Lower lobe of right lung (tissue), 2 donors: ENCODE results near the gene DPM3. TPM values are rescaled to one million over a fixed set of nuclear protein-coding genes. Genes with fewer than 3 reads are reported as not detected.

ENCODE experiments used
- ATAC-seq, 2 donors: fragments of 200-7000 bp; cut with Tn5 transposase; one replicate each; pipeline ENCODE4 v1.9.1; 2020 to 2022; ENCODE audit warnings: mild to moderate bottlenecking in 2 of 2, moderate library complexity in 2 of 2
- DNase-seq: peaks from one replicate; pipeline ENCODE4 v3.0.0-alpha.2; 2020
- H3K27ac ChIP-seq: fragments of 200-600 bp; one replicate; pipeline ENCODE4 v1.8.0; 2022
- H3K27me3 ChIP-seq: fragments of 200-600 bp; one replicate; pipeline ENCODE4 v1.8.0; 2022; ENCODE audit warnings: low read depth
- H3K36me3 ChIP-seq: fragments of 200-600 bp; one replicate; pipeline ENCODE4 v1.8.0; 2022; ENCODE audit warnings: mild to moderate bottlenecking
- H3K4me1 ChIP-seq: fragments of 200-600 bp; one replicate; pipeline ENCODE4 v1.8.0; 2022
- H3K4me3 ChIP-seq: fragments of 200-600 bp; one replicate; pipeline ENCODE4 v1.8.0; 2022; ENCODE audit warnings: mild to moderate bottlenecking
- H3K9me3 ChIP-seq: fragments of 200-600 bp; one replicate; pipeline ENCODE4 v1.8.0; 2022
- intact Hi-C: fragments of 100-400 bp; cut with DNase I; formaldehyde crosslinking; loops from one replicate; pipeline ENCODE4 v1.11.0; 2022
- total RNA-seq: library from RNA; stranded (reverse); fragmentation: NEBNext Ultra II Directional; extraction: Animal tissue kit (Norgen Biotek cat#: 25700); gene quantifications from one replicate; pipeline ENCODE4 v1.2.1, GENCODE V29; 2021
- TF ChIP-seq, protein P1 (sequence below): fragments of 200-600 bp; IDR thresholded peaks from one replicate; pipeline ENCODE4 v1.8.0; 2022; ENCODE audit warnings: antibody characterized with exemption, mild to moderate bottlenecking
- donor health status: DM: no; HTN: yes; CAD: no; lungs with severe emphysema.

The DPM3 gene
- total RNA-seq, 1 donor from 2014 or later: 62.3 TPM

- intact Hi-C loops: no loop called here
- Histone ChIP-seq H3K36me3 (no peaks in the 10 kb centered on the region), H3K4me1 (no peaks in the 10 kb centered on the region), H3K27me3 (no peaks in the 10 kb centered on the region), H3K4me3 (no peak overlapping the region), H3K27ac (no peak overlapping the region), H3K9me3 (no peaks in the 10 kb centered on the region)
- no peak for ATAC-seq
- TF ChIP-seq, protein P1, sequence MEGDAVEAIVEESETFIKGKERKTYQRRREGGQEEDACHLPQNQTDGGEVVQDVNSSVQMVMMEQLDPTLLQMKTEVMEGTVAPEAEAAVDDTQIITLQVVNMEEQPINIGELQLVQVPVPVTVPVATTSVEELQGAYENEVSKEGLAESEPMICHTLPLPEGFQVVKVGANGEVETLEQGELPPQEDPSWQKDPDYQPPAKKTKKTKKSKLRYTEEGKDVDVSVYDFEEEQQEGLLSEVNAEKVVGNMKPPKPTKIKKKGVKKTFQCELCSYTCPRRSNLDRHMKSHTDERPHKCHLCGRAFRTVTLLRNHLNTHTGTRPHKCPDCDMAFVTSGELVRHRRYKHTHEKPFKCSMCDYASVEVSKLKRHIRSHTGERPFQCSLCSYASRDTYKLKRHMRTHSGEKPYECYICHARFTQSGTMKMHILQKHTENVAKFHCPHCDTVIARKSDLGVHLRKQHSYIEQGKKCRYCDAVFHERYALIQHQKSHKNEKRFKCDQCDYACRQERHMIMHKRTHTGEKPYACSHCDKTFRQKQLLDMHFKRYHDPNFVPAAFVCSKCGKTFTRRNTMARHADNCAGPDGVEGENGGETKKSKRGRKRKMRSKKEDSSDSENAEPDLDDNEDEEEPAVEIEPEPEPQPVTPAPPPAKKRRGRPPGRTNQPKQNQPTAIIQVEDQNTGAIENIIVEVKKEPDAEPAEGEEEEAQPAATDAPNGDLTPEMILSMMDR: no peak
- DNase-seq: no peak
These were observed 32.0 kb downstream of the DPM3 start for GRCh38 chr1:155108296-155108695.

GRCh38 chr1:155107309-155108264 lies 32.7 kb downstream of the DPM3 start:
- intact Hi-C loops: no loop called here
- Histone ChIP-seq H3K4me3 (no peak overlapping the region), H3K36me3 (no peaks in the 10 kb centered on the region), H3K27me3 (no peaks in the 10 kb centered on the region), H3K4me1 (peaks cover 1% of the 10 kb centered on the region), H3K9me3 (no peaks in the 10 kb centered on the region), H3K27ac (no peak overlapping the region)
- DNase-seq: no peak
- TF ChIP-seq, protein P1: no peak
- ATAC-seq: no peak

GRCh38 chr1:155106862-155107261 lies 33.5 kb downstream of the DPM3 start:
- Histone ChIP-seq H3K36me3 (no peaks in the 10 kb centered on the region), H3K27me3 (no peaks in the 10 kb centered on the region), H3K4me3 (no peak overlapping the region), H3K4me1 (peaks cover 9% of the 10 kb centered on the region), H3K27ac (no peak overlapping the region), H3K9me3 (no peaks in the 10 kb centered on the region)
- no peak for DNase-seq
- intact Hi-C loops: no loop called here
- TF ChIP-seq, protein P1: no peak
- ATAC-seq: no peak

DNA sequence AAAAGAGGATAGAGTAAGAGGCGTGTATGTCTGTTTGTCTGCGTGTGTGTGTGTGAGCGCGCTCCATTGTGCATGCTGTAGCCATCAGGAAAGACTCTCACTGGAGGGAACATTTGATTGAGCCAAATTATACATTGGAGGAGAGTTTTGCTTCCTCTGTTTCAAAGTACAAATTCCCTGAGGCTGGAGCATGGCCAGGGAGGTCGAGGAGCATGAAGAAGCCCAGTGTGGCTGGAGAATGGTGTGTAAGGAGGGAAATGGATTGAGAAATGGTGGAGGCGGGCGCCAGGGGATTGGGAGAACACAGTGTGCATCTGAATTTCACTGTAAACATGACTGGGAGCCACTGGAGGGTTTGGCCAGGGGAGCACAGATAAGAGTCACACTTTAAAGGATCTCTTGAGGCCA lies 34.7 kb downstream of the DPM3 start:
- peaks cover 11% of the 10 kb centered on the region for H3K4me1 ChIP-seq
- H3K27me3 ChIP-seq: no peaks in the 10 kb centered on the region
- ATAC-seq: peak; percentile 95 to 96
- DNase-seq: peak; percentile 86
- intact Hi-C loops: no loop called here
- no peak overlapping the region for H3K4me3 ChIP-seq
- H3K9me3 ChIP-seq: no peaks in the 10 kb centered on the region
- peak overlapping the region; percentile 47 for H3K27ac ChIP-seq
- no peaks in the 10 kb centered on the region for H3K36me3 ChIP-seq
- TF ChIP-seq, protein P1: no peak

GRCh38 chr1:155104605-155105534 lies 35.5 kb downstream of the DPM3 start:
- Histone ChIP-seq H3K27ac (peak overlapping the region; percentile 47), H3K27me3 (no peaks in the 10 kb centered on the region), H3K36me3 (no peaks in the 10 kb centered on the region), H3K4me1 (peaks cover 11% of the 10 kb centered on the region), H3K9me3 (no peaks in the 10 kb centered on the region), H3K4me3 (no peak overlapping the region)
- ATAC-seq (peak; percentile 47 to 57), DNase-seq (no peak)
- intact Hi-C loops: no loop called here
- TF ChIP-seq, protein P1: no peak
